HUES48 (cell line): ENCODE results near the gene SLC24A3.

ENCODE experiments used
- H3K27ac ChIP-seq: one replicate; pipeline ENCODE4 v1.7.0; 2013; ENCODE audit warnings: low read depth, low read length, inconsistent platforms
- H3K27me3 ChIP-seq: 2 replicates; pipeline ENCODE4 v1.6.1; 2013; ENCODE audit warnings: mild to moderate bottlenecking, low read length; ENCODE audit not compliant: control insufficient read depth, insufficient read depth
- H3K36me3 ChIP-seq: 2 replicates; pipeline ENCODE4 v1.6.1; 2013; ENCODE audit warnings: low read length; ENCODE audit not compliant: control insufficient read depth, insufficient read depth
- H3K4me1 ChIP-seq: 2 replicates; pipeline ENCODE4 v1.6.1; 2013; ENCODE audit warnings: mild to moderate bottlenecking, low read length; ENCODE audit not compliant: control insufficient read depth, insufficient read depth
- H3K4me3 ChIP-seq: 2 replicates; pipeline ENCODE4 v1.5.1; 2013; ENCODE audit warnings: mild to moderate bottlenecking, low read depth, low read length
- H3K9ac ChIP-seq: 2 replicates; pipeline ENCODE4 v1.6.1; 2013; ENCODE audit warnings: mild to moderate bottlenecking, low read depth, low read length, moderate library complexity
- H3K9me3 ChIP-seq: 2 replicates; pipeline ENCODE4 v1.6.1; 2013; ENCODE audit warnings: low read length; ENCODE audit not compliant: control insufficient read depth, insufficient read depth

Gene SLC24A3

GRCh38 chr20:19274001-19274400 lies 61.6 kb downstream of the SLC24A3 start:
- no peak overlapping the region for H3K27ac ChIP-seq
- H3K36me3 ChIP-seq: no peaks in the 10 kb centered on the region
- H3K4me1 ChIP-seq: 0 out of 2 replicates have a peak, but pooled peaks cover 2% of the 10 kb centered on the region
- H3K9me3 ChIP-seq: no peaks in the 10 kb centered on the region
- no peak overlapping the region for H3K4me3 ChIP-seq
- H3K27me3 ChIP-seq: no peaks in the 10 kb centered on the region
- H3K9ac ChIP-seq: no peak overlapping the region

GRCh38 chr20:19274412-19275015 lies 62.1 kb downstream of the SLC24A3 start:
- Histone ChIP-seq H3K27ac (no peak overlapping the region), H3K9me3 (no peaks in the 10 kb centered on the region)

GRCh38 chr20:19275038-19275629 lies 62.7 kb downstream of the SLC24A3 start:
- no peaks in the 10 kb centered on the region for H3K9me3 ChIP-seq
- no peaks in the 10 kb centered on the region for H3K36me3 ChIP-seq
- H3K27me3 ChIP-seq: no peaks in the 10 kb centered on the region
- 0 out of 2 replicates have a peak, but pooled peaks cover 2% of the 10 kb centered on the region for H3K4me1 ChIP-seq
- H3K4me3 ChIP-seq: no peak overlapping the region
- H3K9ac ChIP-seq: no peak overlapping the region
- no peak overlapping the region for H3K27ac ChIP-seq

More at GRCh38 chr20:19274412-19275015, 62.1 kb downstream of the SLC24A3 start:
- H3K36me3 ChIP-seq: no peaks in the 10 kb centered on the region
- H3K4me3 ChIP-seq: no peak overlapping the region
- 0 out of 2 replicates have a peak, but pooled peaks cover 2% of the 10 kb centered on the region for H3K4me1 ChIP-seq
- no peak overlapping the region for H3K9ac ChIP-seq
- no peaks in the 10 kb centered on the region for H3K27me3 ChIP-seq

GRCh38 chr20:19275630-19276071 lies 63.2 kb downstream of the SLC24A3 start:
- Histone ChIP-seq H3K36me3 (no peaks in the 10 kb centered on the region), H3K4me1 (0 out of 2 replicates have a peak, but pooled peaks cover 2% of the 10 kb centered on the region), H3K27me3 (no peaks in the 10 kb centered on the region), H3K9ac (no peak overlapping the region), H3K4me3 (no peak overlapping the region), H3K27ac (no peak overlapping the region), H3K9me3 (no peaks in the 10 kb centered on the region)

- Histone ChIP-seq H3K27ac (no peak overlapping the region), H3K4me1 (no peaks in the 10 kb centered on the region), H3K36me3 (no peaks in the 10 kb centered on the region), H3K9ac (no peak overlapping the region), H3K9me3 (no peaks in the 10 kb centered on the region), H3K27me3 (no peaks in the 10 kb centered on the region), H3K4me3 (no peak overlapping the region)
Observed at GRCh38 chr20:19277381-19277780, 64.9 kb downstream of the SLC24A3 start.

- H3K27ac ChIP-seq: no peak overlapping the region
- no peak overlapping the region for H3K4me3 ChIP-seq
- H3K27me3 ChIP-seq: no peaks in the 10 kb centered on the region
- no peaks in the 10 kb centered on the region for H3K9me3 ChIP-seq
- H3K4me1 ChIP-seq: no peaks in the 10 kb centered on the region
- H3K9ac ChIP-seq: no peak overlapping the region
- no peaks in the 10 kb centered on the region for H3K36me3 ChIP-seq
Observed at GRCh38 chr20:19283490-19284025, 71.1 kb downstream of the SLC24A3 start.

- no peaks in the 10 kb centered on the region for H3K36me3 ChIP-seq
- H3K4me3 ChIP-seq: no peak overlapping the region
- no peaks in the 10 kb centered on the region for H3K4me1 ChIP-seq
- H3K9ac ChIP-seq: no peak overlapping the region
- no peak overlapping the region for H3K27ac ChIP-seq
- H3K27me3 ChIP-seq: no peaks in the 10 kb centered on the region
- H3K9me3 ChIP-seq: no peaks in the 10 kb centered on the region
Observed at GRCh38 chr20:19284400-19285178, 72.1 kb downstream of the SLC24A3 start.

GRCh38 chr20:19285436-19285835 lies 73.0 kb downstream of the SLC24A3 start:
- H3K4me3 ChIP-seq: no peak overlapping the region

GRCh38 chr20:19288061-19288460 lies 75.6 kb downstream of the SLC24A3 start:
- H3K4me3 ChIP-seq: no peak overlapping the region
- no peaks in the 10 kb centered on the region for H3K4me1 ChIP-seq
- H3K36me3 ChIP-seq: no peaks in the 10 kb centered on the region
- no peak overlapping the region for H3K27ac ChIP-seq
- H3K27me3 ChIP-seq: no peaks in the 10 kb centered on the region
- no peak overlapping the region for H3K9ac ChIP-seq
- H3K9me3 ChIP-seq: no peaks in the 10 kb centered on the region

More at GRCh38 chr20:19285436-19285835, 73.0 kb downstream of the SLC24A3 start:
- no peaks in the 10 kb centered on the region for H3K9me3 ChIP-seq
- no peaks in the 10 kb centered on the region for H3K4me1 ChIP-seq
- no peak overlapping the region for H3K9ac ChIP-seq
- no peaks in the 10 kb centered on the region for H3K27me3 ChIP-seq
- H3K27ac ChIP-seq: no peak overlapping the region
- H3K36me3 ChIP-seq: no peaks in the 10 kb centered on the region

GRCh38 chr20:19288636-19289035 lies 76.2 kb downstream of the SLC24A3 start:
- Histone ChIP-seq H3K4me1 (no peaks in the 10 kb centered on the region), H3K27ac (no peak overlapping the region), H3K9me3 (no peaks in the 10 kb centered on the region), H3K36me3 (no peaks in the 10 kb centered on the region), H3K4me3 (no peak overlapping the region), H3K9ac (no peak overlapping the region), H3K27me3 (no peaks in the 10 kb centered on the region)

GRCh38 chr20:19289451-19289850 lies 77.0 kb downstream of the SLC24A3 start:
- no peaks in the 10 kb centered on the region for H3K4me1 ChIP-seq
- no peaks in the 10 kb centered on the region for H3K27me3 ChIP-seq
- H3K4me3 ChIP-seq: no peak overlapping the region
- H3K9ac ChIP-seq: no peak overlapping the region
- H3K36me3 ChIP-seq: no peaks in the 10 kb centered on the region
- no peak overlapping the region for H3K27ac ChIP-seq
- no peaks in the 10 kb centered on the region for H3K9me3 ChIP-seq
